H54 (cell line): Measurements from ENCODE around the gene ACSF3.
"Not testable (repeated sequence)": the region's sequence is repeated elsewhere in the genome, so short reads cannot be mapped to it uniquely, and the experiment has no call there.

Source experiments
- DNase-seq: peaks from one replicate; pipeline ENCODE4 v3.0.0; 2011; ENCODE audit warnings: low spot score, mixed read lengths; ENCODE audit not compliant: insufficient read length
- FAIRE-seq: peaks from 3 replicates; lab custom pipeline; 2011; peaks lifted over from hg19 to GRCh38; lab: Jason Lieb, UNC
- POLR2A ChIP-seq: IDR thresholded peaks from 2 replicates; pipeline ENCODE4 v1.6.1; 2011; ENCODE audit warnings: low read depth, mild to moderate bottlenecking, low read length

ACSF3 gene

GRCh38 chr16:89155184-89155679 lies 61.6 kb downstream of the ACSF3 start:
- FAIRE-seq = no peak
- no peak for DNase-seq
- TF ChIP-seq POLR2A = no peak

- FAIRE-seq (no peak), DNase-seq (no peak)
These were observed 62.4 kb downstream of the ACSF3 start for GRCh38 chr16:89155851-89156739.

GRCh38 chr16:89156740-89157645 lies 63.3 kb downstream of the ACSF3 start:
- no peak for TF ChIP-seq POLR2A
- no peak for DNase-seq
- FAIRE-seq = no peak

More at GRCh38 chr16:89155851-89156739, 62.4 kb downstream of the ACSF3 start:
- no peak for TF ChIP-seq POLR2A

- FAIRE-seq = no peak
- DNase-seq = no peak
- TF ChIP-seq POLR2A = no peak
These were observed 64.1 kb downstream of the ACSF3 start for GRCh38 chr16:89157778-89158177.

- no peak for TF ChIP-seq POLR2A
- FAIRE-seq (no peak), DNase-seq (no peak)
These were observed 65.6 kb downstream of the ACSF3 start for GRCh38 chr16:89159066-89159849.

- FAIRE-seq (no peak), DNase-seq (no peak)
- no peak for TF ChIP-seq POLR2A
These were observed 66.2 kb downstream of the ACSF3 start for GRCh38 chr16:89159850-89160354.

- DNase-seq = no peak
- FAIRE-seq = no peak
- no peak for TF ChIP-seq POLR2A
These were observed 67.5 kb downstream of the ACSF3 start for GRCh38 chr16:89160977-89161701.

GRCh38 chr16:89161763-89162713 lies 68.4 kb downstream of the ACSF3 start:
- no peak for DNase-seq
- no peak for TF ChIP-seq POLR2A
- no peak for FAIRE-seq

GRCh38 chr16:89163297-89163696 lies 69.6 kb downstream of the ACSF3 start:
- FAIRE-seq (no peak), DNase-seq (no peak)
- TF ChIP-seq POLR2A = no peak

- DNase-seq (no peak), FAIRE-seq (no peak)
- TF ChIP-seq POLR2A = no peak
These were observed 70.8 kb downstream of the ACSF3 start for GRCh38 chr16:89164436-89164835.

- FAIRE-seq = no peak
These were observed 71.4 kb downstream of the ACSF3 start for GRCh38 chr16:89164847-89165680.

GRCh38 chr16:89165681-89165979 lies 72.0 kb downstream of the ACSF3 start:
- not testable (repeated sequence) for DNase-seq, FAIRE-seq

More at GRCh38 chr16:89164847-89165680, 71.4 kb downstream of the ACSF3 start:
- DNase-seq = no peak
- TF ChIP-seq POLR2A = no peak
